Activated CD4-positive, CD25-positive, alpha-beta regulatory T cell treated with anti-CD3 and anti-CD28 coated beads, Interleukin-2, amount 50 U/mL, for 24 hours (primary cell): ENCODE results near the gene CASQ2.

Experiments
- ATAC-seq, 2 donors: fragments of 150-1000 bp; cut with Tn5 transposase; one replicate each; pipeline ENCODE4 v1.10.0; 2021; ENCODE audit warnings: mild to moderate bottlenecking in 1 of 2, moderate library complexity in 1 of 2

CASQ2 gene

DNA sequence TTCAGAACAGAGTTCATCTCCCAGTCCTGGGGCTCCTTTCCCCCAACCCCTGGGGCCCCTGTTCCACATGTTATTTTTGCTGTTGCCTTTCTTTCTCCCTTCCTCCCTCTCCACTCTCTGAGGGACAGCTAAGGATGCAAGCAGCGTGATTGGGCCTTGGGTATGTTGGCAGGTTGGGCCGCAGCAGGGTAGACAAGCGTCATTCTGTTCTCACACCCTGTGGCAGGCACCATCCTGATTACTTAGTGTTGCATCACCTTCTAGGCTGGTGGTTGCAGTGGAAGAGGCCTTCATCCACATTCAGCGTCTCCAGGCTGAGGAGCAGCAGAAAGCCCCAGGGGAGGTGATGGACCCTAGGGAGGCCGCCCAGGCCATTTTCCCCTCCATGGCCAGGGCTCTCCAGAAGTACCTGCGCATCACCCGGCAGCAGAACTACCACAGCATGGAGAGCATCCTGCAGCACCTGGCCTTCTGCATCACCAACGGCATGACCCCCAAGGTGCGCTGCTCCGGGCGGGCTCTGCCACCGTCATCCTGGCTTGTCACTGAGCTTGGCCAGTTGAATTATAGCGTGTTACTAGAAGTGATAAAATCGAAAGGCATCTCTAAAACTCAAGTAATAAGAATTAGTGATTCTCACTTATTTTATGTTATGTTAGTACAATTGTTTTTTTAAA is 83.3 kb downstream of the CASQ2 start:
- no peak for ATAC-seq

- no peak for ATAC-seq
These were observed 85.7 kb downstream of the CASQ2 start for GRCh38 chr1:115682792-115683191.

- ATAC-seq = no peak
These were observed 87.8 kb downstream of the CASQ2 start for GRCh38 chr1:115680730-115681111.

- peak in 1 of 2 donors; percentile 20 for ATAC-seq
These were observed 89.3 kb downstream of the CASQ2 start for GRCh38 chr1:115679141-115679611.

- ATAC-seq = no peak
These were observed 90.4 kb downstream of the CASQ2 start for GRCh38 chr1:115678141-115678540.

GRCh38 chr1:115677565-115677964 is 90.9 kb downstream of the CASQ2 start:
- ATAC-seq = no peak

DNA sequence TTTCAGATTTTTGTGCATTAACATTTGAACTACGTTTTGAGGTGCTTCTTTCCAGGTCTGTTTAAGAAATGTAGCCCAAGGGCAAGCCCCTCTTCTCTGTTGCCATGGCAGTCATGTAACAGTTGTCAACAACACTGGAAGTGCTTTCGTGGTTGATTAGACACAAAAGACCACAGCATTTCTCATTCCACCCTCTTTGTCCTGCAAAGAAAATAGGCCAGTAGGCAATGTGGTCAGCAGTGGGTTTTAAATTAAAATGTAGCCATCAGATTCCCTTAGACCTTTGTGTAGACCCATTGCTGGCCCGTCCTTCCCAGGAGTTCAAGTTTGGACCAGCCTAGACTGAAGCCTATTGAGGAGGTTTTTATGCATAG is 91.3 kb downstream of the CASQ2 start:
- ATAC-seq = no peak

DNA sequence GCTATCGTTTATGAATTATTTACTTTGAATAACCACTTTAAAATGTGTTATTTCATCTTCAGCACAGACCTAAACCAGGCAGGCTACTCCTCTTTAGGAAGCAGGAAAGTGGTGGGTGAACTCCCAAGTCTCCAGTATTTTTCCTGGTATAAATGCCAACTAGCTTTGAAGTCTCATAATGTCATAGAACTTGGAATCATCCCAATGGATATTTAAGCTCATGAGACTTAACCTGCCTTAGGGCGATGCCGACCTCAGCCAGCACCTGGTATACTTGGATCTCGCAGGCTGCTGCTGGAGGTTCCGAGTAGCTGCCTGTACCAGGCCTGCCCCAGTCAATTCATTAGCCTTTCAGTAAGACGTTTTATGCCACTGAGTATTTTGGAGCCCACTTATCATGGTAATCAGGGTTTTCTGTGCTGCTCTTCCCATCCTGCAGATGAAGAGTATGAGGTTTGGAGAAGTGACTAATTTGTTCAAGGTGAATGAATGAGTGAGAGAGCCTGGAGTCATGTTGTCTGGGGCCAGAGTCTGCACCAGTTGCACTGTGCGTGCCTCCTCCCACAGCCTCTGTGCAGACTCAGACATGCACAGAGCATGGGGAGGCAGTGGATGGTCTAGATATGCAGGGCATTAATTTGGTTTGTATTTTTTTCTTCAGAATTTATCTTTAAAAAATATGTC is 91.9 kb downstream of the CASQ2 start:
- ATAC-seq = no peak

- no peak for ATAC-seq
These were observed 96.1 kb downstream of the CASQ2 start for GRCh38 chr1:115672224-115673009.

- ATAC-seq = no peak
These were observed 97.2 kb downstream of the CASQ2 start for GRCh38 chr1:115671176-115671934.

DNA sequence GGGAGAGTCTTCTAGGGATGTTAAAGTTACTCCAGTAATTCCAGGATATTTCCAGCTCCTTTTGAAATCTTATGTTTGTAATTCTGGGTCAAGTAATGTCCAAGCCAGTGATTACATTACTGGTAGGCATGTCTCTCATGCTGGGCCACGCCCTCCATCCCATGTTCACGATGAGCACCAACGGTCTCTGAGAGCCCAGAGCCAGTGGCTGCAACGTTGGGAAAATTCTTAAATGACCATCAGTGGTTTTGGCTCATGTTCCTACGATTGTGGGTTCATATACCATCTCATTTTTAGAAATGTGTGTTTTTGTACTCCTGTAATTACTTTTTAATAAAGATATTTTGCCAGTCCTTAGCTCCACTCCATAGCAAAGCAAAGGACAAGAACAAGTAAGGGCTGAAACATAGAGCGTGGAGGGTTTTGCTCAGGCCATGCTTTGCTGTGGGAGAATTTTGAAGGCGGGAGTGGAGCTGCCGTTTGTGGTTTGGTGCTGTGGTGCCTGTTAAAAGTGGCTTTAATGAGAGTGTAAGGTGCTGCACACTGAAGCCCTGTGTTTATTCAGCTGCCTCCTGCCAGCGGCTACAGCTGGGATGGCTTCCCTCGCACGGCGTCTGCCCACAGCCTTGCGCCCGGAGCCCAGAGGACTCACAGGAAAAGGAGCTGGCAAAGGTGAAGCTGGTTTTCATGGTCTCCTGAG is 97.9 kb downstream of the CASQ2 start:
- ATAC-seq = no peak

GRCh38 chr1:115669886-115670285 is 98.6 kb downstream of the CASQ2 start:
- no peak for ATAC-seq

DNA sequence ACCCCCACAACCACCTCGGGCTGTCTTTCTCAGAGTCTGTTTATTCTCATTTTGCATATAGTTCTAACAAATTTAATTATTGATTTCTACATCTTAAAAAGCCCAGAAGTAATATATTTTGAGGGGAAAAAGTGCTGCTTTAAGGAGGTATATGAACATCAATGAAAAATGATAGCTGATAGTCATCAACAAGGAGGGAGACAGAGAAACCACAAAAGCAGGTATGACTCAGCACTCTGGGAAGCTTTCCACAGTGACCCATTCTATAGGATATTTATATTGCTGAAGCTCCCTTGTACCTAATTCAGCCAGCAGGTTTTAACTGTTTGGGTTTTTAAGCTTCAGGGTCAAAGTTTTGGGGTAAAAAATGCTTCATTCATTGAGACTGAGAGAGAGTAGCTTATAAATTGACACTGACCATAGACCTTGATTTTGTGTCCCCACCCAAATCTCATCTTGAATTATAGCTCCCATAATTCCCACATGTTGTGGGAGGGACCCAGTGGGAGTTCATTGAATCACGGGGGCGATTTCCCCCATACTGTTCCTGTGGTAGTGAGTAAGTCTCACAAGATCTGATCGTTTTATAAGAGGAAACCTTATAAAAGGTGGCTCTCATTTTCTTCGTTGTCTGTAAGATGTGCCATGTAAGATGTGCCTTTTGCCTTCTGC is 99.4 kb downstream of the CASQ2 start:
- ATAC-seq = no peak

- ATAC-seq = no peak
These were observed 99.9 kb downstream of the CASQ2 start for GRCh38 chr1:115668579-115668978.

DNA sequence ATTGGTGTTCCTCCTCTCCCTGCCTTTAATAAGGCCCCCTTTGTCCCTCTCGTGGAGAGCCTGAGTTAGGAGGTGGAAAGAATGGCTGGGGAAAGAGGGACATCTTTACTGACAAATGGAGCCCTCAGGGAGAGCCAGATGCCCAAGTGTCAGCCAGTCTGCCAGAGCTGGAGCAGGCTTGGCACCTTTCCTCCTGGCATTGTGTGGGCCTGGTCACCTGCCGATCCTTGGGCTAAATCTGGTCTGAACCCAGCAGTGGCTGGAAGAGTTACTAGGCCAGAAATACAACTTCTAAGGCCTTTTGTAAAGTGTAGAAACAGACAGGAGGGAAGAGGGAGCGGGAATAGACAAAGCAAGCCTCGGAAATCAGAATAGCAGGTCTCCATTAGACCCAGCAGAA is 101.8 kb downstream of the CASQ2 start:
- ATAC-seq = no peak

GRCh38 chr1:115666206-115666605 is 102.3 kb downstream of the CASQ2 start:
- ATAC-seq = no peak

GRCh38 chr1:115665319-115666096 is 103.0 kb downstream of the CASQ2 start:
- no peak for ATAC-seq

DNA sequence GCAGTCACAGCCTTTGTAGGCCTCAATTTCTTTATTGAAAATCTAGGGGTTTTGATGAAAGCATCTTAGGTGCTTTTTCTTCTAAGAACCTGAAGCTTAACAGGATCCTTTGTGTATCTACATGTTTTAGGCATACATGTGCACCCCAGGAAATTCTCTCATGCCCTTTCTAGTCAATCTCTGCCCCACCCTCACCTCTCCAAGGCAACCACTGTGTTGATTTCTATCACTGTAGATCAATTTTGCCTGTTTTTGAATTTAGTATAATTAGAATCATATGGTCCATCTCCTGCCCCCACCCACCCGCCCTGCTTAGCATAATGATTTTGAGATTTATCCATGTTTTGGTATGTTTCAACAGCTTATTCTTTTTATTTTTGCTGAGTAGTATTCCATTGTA is 107.4 kb downstream of the CASQ2 start:
- no peak for ATAC-seq

DNA sequence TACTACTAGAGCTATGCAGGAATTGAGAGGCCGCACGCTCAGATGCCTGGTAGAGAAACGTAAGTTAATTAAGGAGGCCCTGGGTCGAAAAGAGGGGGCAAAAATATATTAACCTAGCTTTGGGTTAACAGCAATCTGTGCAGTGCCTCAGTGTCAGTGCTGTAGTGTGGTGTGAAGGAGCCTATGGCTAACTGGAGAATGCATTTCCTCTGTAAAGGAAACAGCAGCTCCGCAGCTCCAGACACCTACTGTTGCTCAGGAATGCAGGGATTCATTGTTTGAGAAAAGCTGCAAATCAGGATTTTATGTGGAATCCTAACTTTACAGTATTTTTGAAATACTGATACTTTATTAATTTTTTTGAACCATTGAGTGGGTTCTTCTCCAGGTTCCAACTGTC is 108.4 kb downstream of the CASQ2 start:
- ATAC-seq = no peak

DNA sequence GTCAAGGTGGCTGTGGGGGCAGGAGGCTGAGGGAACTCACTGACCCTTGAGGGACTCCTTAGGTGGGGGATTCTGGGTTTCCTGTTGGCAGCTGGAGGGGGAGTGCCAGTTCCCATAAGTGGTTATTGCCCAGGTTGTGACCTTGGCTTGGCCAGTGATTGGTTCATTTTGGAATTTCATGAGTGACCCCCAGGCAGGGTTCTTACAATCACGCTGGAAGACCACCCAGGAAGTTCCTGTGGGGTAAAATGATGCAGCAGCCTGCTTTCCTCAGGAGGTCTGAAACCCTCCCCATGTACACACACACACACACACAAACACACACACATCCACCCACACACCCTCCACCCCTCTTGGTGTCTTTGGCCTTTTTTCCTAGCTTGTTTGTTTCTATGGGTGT is 109.9 kb downstream of the CASQ2 start:
- ATAC-seq = no peak
